Mucosa of descending colon (tissue), 3 donors: Measurements from ENCODE around the gene RIN1. TPM values are rescaled to one million over a fixed set of nuclear protein-coding genes. Genes with fewer than 3 reads are reported as not detected.

Experiments used
- ATAC-seq: fragments of 200-7000 bp; cut with Tn5 transposase; one replicate; pipeline ENCODE4 v1.9.1; 2020; ENCODE audit warnings: mild to moderate bottlenecking, moderate library complexity
- DNase-seq, 3 donors: peaks; one replicate each; pipeline ENCODE4 v3.0.0-alpha.2; 2020
- H3K36me3 ChIP-seq: fragments of 200-600 bp; one replicate; pipeline ENCODE4 v1.8.0; 2021; ENCODE audit warnings: low read depth, mild to moderate bottlenecking
- H3K4me1 ChIP-seq: fragments of 200-600 bp; one replicate; pipeline ENCODE4 v1.8.0; 2021; ENCODE audit warnings: low read depth, mild to moderate bottlenecking
- H3K4me3 ChIP-seq: fragments of 200-600 bp; one replicate; pipeline ENCODE4 v1.8.0; 2021; ENCODE audit warnings: mild to moderate bottlenecking
- H3K9me3 ChIP-seq: fragments of 200-600 bp; one replicate; pipeline ENCODE4 v1.8.0; 2021; ENCODE audit warnings: mild to moderate bottlenecking
- CTCF ChIP-seq: fragments of 200-600 bp; IDR thresholded peaks from one replicate; pipeline ENCODE4 v1.8.0; 2022; ENCODE audit warnings: antibody characterized with exemption, mild to moderate bottlenecking
- intact Hi-C, 2 donors: fragments of 100-400 bp; cut with DNase I in 1 of 2; cut with micrococcal nuclease in 1 of 2; formaldehyde crosslinking; loops; one replicate each; pipeline versions ENCODE4 v1.11.0 to v1.11.1; 2022; cut with DNase I, micrococcal nuclease
- total RNA-seq, 3 donors: library from RNA; stranded (reverse); fragmentation: NEBNext Ultra II Directional in 2 of 3; extraction: Animal tissue kit (Norgen Biotek cat#: 25700) in 2 of 3; gene quantifications; one replicate each; pipeline versions ENCODE4 v1.2.1 to v1.2.4, GENCODE V29; 2021 to 2023
- donor health status: DM: no; HTN: no; CAD: no; lungs with moderate emphysema.
- donor health status: DM: no; HTN: no; CAD: no.
- donor health status: DM: no; HTN: yes; CAD: no.

Gene RIN1
- total RNA-seq, 3 donors from 2014 or later: 5.2 to 12.7 (median 9.5) TPM

- H3K36me3 ChIP-seq: no peaks in the 10 kb centered on the region
- DNase-seq (peak in 1 of 3 donors; percentile 26), ATAC-seq (no peak)
- H3K9me3 ChIP-seq: no peaks in the 10 kb centered on the region
- TF ChIP-seq CTCF: no peak
- no peak overlapping the region for H3K4me3 ChIP-seq
- intact Hi-C loops: no loop called here
- H3K4me1 ChIP-seq: peaks cover 21% of the 10 kb centered on the region
Observed at GRCh38 chr11:66284526-66285078, 51.6 kb downstream of the RIN1 start.

DNA sequence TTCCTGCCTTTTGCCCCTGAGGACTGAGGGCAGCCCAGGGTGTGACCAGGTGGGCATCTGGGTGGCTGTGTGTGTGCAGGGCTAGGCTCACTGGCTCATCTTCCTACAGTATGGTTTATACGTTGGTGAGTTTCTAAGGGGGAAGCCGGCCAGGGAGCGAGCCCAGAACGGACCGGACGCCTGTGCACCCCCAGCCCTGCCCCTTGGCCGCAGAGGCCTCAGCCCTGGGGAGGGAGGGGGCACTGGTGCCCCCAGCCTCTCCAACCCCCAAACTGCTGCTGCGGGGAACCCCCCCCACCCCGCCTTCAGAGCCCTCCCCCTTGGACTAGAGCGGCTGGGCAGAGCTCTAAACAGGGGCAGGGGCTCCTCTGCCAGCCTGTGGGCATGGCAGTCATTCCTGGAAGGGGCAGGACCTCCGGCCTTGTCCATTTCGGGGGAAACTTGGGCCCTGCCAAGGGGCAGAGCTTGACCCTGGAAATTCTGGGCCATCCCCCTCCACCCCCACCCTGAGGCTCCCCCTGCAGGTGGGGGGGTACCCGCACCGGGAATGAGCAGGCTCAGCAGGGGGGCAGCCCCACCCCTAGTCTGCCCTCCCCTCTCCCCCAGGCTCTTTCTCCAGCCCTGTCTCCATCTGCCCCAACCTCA is 52.7 kb downstream of the RIN1 start:
- Histone ChIP-seq H3K9me3 (no peaks in the 10 kb centered on the region), H3K36me3 (no peaks in the 10 kb centered on the region), H3K4me3 (no peak overlapping the region), H3K4me1 (peaks cover 18% of the 10 kb centered on the region)
- ATAC-seq: no peak
- no peak for TF ChIP-seq CTCF
- intact Hi-C loops: no loop called here
- DNase-seq: peak in 1 of 3 donors; percentile 30

GRCh38 chr11:66282468-66283455 is 53.5 kb downstream of the RIN1 start:
- Histone ChIP-seq H3K36me3 (no peaks in the 10 kb centered on the region), H3K4me1 (peaks cover 11% of the 10 kb centered on the region), H3K4me3 (no peak overlapping the region), H3K9me3 (no peaks in the 10 kb centered on the region)
- peak; percentile 96 for ATAC-seq
- TF ChIP-seq CTCF: peak; percentile 98
- intact Hi-C loops: no loop called here
- peak; percentile 99 to 100 (median 99) for DNase-seq

Other genes with a start within 250 kb of the RIN1 start
- 10 to 100 TPM in 2 of 3 donors, 1 to 10 TPM in 1; 9.4 to 45.2 (median 10.8) TPM for gene KLC2, start 78.7 kb downstream of the RIN1 start, total RNA-seq
- gene RAB1B, start 67.8 kb downstream of the RIN1 start, total RNA-seq: 100 to 1,000 TPM; 154 to 210 (median 191) TPM
- gene CNIH2, start 58.3 kb downstream of the RIN1 start, total RNA-seq: 1 to 10 TPM; 1.0 to 1.9 (median 1.3) TPM
- gene YIF1A, start 47.3 kb downstream of the RIN1 start, total RNA-seq: 10 to 100 TPM; 66.1 to 93.5 (median 77.9) TPM
- gene TMEM151A, start 44.5 kb downstream of the RIN1 start, total RNA-seq: under 1 TPM; 0.17 to 0.38 (median 0.27) TPM
- gene CD248, start 19.4 kb downstream of the RIN1 start, total RNA-seq: 10 to 100 TPM in 2 of 3 donors, 1 to 10 TPM in 1; 4.5 to 37.7 (median 28.5) TPM
- gene BRMS1, start 8.7 kb upstream of the RIN1 start, total RNA-seq: 10 to 100 TPM; 35.9 to 47.6 (median 39.3) TPM
- 10 to 100 TPM; 13.4 to 34.6 (median 13.4) TPM for gene B4GAT1, start 11.2 kb upstream of the RIN1 start, total RNA-seq
- gene SLC29A2, start 35.3 kb upstream of the RIN1 start, total RNA-seq: 10 to 100 TPM; 10.3 to 22.6 (median 14.9) TPM
- gene NPAS4, start 84.6 kb upstream of the RIN1 start, total RNA-seq: 1 to 10 TPM in 1 of 3 donors, not detected in 2; 5.6 TPM
- 10 to 100 TPM; 43.7 to 64.9 (median 46.6) TPM for gene MRPL11, start 102.4 kb upstream of the RIN1 start, total RNA-seq
- 10 to 100 TPM in 1 of 3 donors, 1 to 10 TPM in 2; 2.8 to 25.5 (median 3.6) TPM for gene PELI3, start 130.5 kb upstream of the RIN1 start, total RNA-seq
- gene DPP3, start 144.0 kb upstream of the RIN1 start, total RNA-seq: 10 to 100 TPM; 37.9 to 92.2 (median 75.5) TPM
- gene BBS1, start 174.2 kb upstream of the RIN1 start, total RNA-seq: 10 to 100 TPM; 27.7 to 49.3 (median 35.4) TPM
- gene ZDHHC24, start 209.6 kb upstream of the RIN1 start, total RNA-seq: 10 to 100 TPM in 2 of 3 donors, 1 to 10 TPM in 1; 9.1 to 11.8 (median 10.4) TPM
- under 1 TPM in 1 of 3 donors, not detected in 2; 0.09 TPM for gene ACTN3, start 210.5 kb upstream of the RIN1 start, total RNA-seq
- gene CTSF, start 232.2 kb upstream of the RIN1 start, total RNA-seq: 10 to 100 TPM in 1 of 3 donors, 1 to 10 TPM in 2; 5.8 to 84.3 (median 8.3) TPM